Mesenchymal stem cell (in vitro differentiated cells and primary cell): Measurements from ENCODE around the gene EXOC4. TPM values are rescaled to one million over a fixed set of nuclear protein-coding genes. Genes with fewer than 3 reads are reported as not detected.
"Not testable (repeated sequence)": the region's sequence is repeated elsewhere in the genome, so short reads cannot be mapped to it uniquely, and the experiment has no call there.

Experiments used
- DNase-seq: peaks from one replicate; pipeline ENCODE4 v3.0.0-alpha.2; 2013
- H2AFZ ChIP-seq: one replicate; pipeline ENCODE4 v1.6.1; 2013; ENCODE audit warnings: low read depth, mild to moderate bottlenecking, control low read depth, inconsistent platforms, low read length, moderate library complexity
- H2AK5ac ChIP-seq: 2 replicates; pipeline ENCODE4 v1.6.1; 2013; ENCODE audit warnings: low read length, moderate library complexity, mild to moderate bottlenecking, inconsistent platforms; ENCODE audit not compliant: severe bottlenecking
- H2BK120ac ChIP-seq: one replicate; pipeline ENCODE4 v1.6.1; 2013; ENCODE audit warnings: low read depth, mild to moderate bottlenecking, inconsistent platforms, low read length, moderate library complexity
- H2BK12ac ChIP-seq, 2 experiments: one replicate each; pipeline ENCODE4 v1.6.1; 2013; ENCODE audit warnings: inconsistent platforms in 2 of 2, low read length in 2 of 2, mild to moderate bottlenecking in 2 of 2, moderate library complexity in 2 of 2, control low read depth in 1 of 2
- H2BK15ac ChIP-seq: one replicate; pipeline ENCODE4 v1.6.1; 2013; ENCODE audit warnings: mild to moderate bottlenecking, low read depth, inconsistent platforms; ENCODE audit not compliant: poor library complexity, severe bottlenecking
- H2BK5ac ChIP-seq: 2 replicates; pipeline ENCODE4 v1.6.1; 2013; ENCODE audit warnings: low read depth, mild to moderate bottlenecking, low read length, control low read depth, inconsistent platforms; ENCODE audit not compliant: poor library complexity, severe bottlenecking
- H3K14ac ChIP-seq, 2 experiments: one replicate each; pipeline ENCODE4 v1.6.1; 2013; ENCODE audit warnings: inconsistent platforms in 2 of 2, low read length in 2 of 2, control low read depth in 1 of 2, mild to moderate bottlenecking in 1 of 2, moderate library complexity in 1 of 2
- H3K18ac ChIP-seq, 2 experiments: one replicate each; pipeline ENCODE4 v1.6.1; 2013; ENCODE audit warnings: inconsistent platforms in 2 of 2, low read length in 2 of 2, control low read depth in 1 of 2, low read depth in 1 of 2, mild to moderate bottlenecking in 1 of 2
- H3K23ac ChIP-seq, 2 experiments: one replicate each; pipeline ENCODE4 v1.6.1; 2013; ENCODE audit warnings: inconsistent platforms in 2 of 2, low read length in 2 of 2, mild to moderate bottlenecking in 2 of 2, moderate library complexity in 2 of 2, control low read depth in 1 of 2
- H3K27ac ChIP-seq: 2 replicates; pipeline ENCODE4 v1.5.1; 2013; ENCODE audit warnings: mild to moderate bottlenecking, moderate library complexity, low read length, control low read depth, inconsistent platforms; ENCODE audit not compliant: poor library complexity, severe bottlenecking
- H3K27me3 ChIP-seq, 2 experiments: 2 replicates each; pipeline versions ENCODE4 v1.6.1 to v1.7.0; 2013; ENCODE audit warnings: low read length in 2 of 2, mild to moderate bottlenecking in 2 of 2, moderate library complexity in 2 of 2, control low read depth in 1 of 2, inconsistent platforms in 1 of 2; ENCODE audit not compliant: control insufficient read depth in 1 of 2, insufficient read depth in 1 of 2
- H3K36me3 ChIP-seq, 2 experiments: 2 replicates each; pipeline versions ENCODE4 v1.6.1 to v1.7.0; 2013; ENCODE audit warnings: low read length in 2 of 2, control low read depth in 1 of 2, inconsistent platforms in 1 of 2, low read depth in 1 of 2, mild to moderate bottlenecking in 1 of 2; ENCODE audit not compliant: insufficient read depth in 2 of 2, control insufficient read depth in 1 of 2
- H3K4ac ChIP-seq, 2 experiments: one replicate each; pipeline ENCODE4 v1.6.1; 2013; ENCODE audit warnings: inconsistent platforms in 2 of 2, low read length in 2 of 2, mild to moderate bottlenecking in 2 of 2, moderate library complexity in 2 of 2, control low read depth in 1 of 2, low read depth in 1 of 2
- H3K4me1 ChIP-seq: 2 replicates; pipeline ENCODE4 v1.6.1; 2013; ENCODE audit warnings: low read depth, low read length, control low read depth; ENCODE audit not compliant: control insufficient read depth, insufficient read depth
- H3K4me2 ChIP-seq: 2 replicates; pipeline ENCODE4 v1.6.1; 2013; ENCODE audit warnings: low read length, mild to moderate bottlenecking, inconsistent platforms; ENCODE audit not compliant: poor library complexity, severe bottlenecking
- H3K4me3 ChIP-seq, 2 experiments: 2 replicates each; pipeline versions ENCODE4 v1.5.1 to v1.7.0; 2013; ENCODE audit warnings: low read length in 2 of 2, mild to moderate bottlenecking in 2 of 2, control low read depth in 1 of 2, low read depth in 1 of 2; ENCODE audit not compliant: insufficient read depth in 1 of 2
- H3K79me1 ChIP-seq: replicated peaks from 2 replicates; pipeline ENCODE4 v1.6.1; 2013; ENCODE audit warnings: mild to moderate bottlenecking, control low read depth, low read length, inconsistent platforms; ENCODE audit not compliant: poor library complexity, severe bottlenecking
- H3K9ac ChIP-seq: 2 replicates; pipeline ENCODE4 v1.7.0; 2013; ENCODE audit warnings: mild to moderate bottlenecking, low read length, moderate library complexity
- H3K9me3 ChIP-seq: 2 replicates; pipeline ENCODE4 v1.7.0; 2013; ENCODE audit warnings: mild to moderate bottlenecking, low read length; ENCODE audit not compliant: control insufficient read depth
- H4K8ac ChIP-seq: one replicate; pipeline ENCODE4 v1.6.1; 2013; ENCODE audit warnings: inconsistent platforms, mild to moderate bottlenecking, low read length, moderate library complexity
- H4K91ac ChIP-seq: one replicate; pipeline ENCODE4 v1.6.1; 2013; ENCODE audit warnings: mild to moderate bottlenecking, low read length, inconsistent platforms
- WGBS: methylation state at CpG from one replicate; pipeline ENCODE4 v1.1.7; 2013; ENCODE audit warnings: mixed read lengths; 5-methylcytosine and 5-hydroxymethylcytosine counted together
- polyA plus RNA-seq, 2 experiments: library from polyadenylated mRNA; stranded (reverse); fragments of 200-250 nt; gene quantifications; one replicate each; pipeline ENCODE4 v1.2.3, GENCODE V29; 2013

Gene EXOC4
- polyA plus RNA-seq (2013, experiment 1 of 2), result 35.5 TPM
- 34.1 TPM for polyA plus RNA-seq (2013, experiment 2 of 2)

DNA sequence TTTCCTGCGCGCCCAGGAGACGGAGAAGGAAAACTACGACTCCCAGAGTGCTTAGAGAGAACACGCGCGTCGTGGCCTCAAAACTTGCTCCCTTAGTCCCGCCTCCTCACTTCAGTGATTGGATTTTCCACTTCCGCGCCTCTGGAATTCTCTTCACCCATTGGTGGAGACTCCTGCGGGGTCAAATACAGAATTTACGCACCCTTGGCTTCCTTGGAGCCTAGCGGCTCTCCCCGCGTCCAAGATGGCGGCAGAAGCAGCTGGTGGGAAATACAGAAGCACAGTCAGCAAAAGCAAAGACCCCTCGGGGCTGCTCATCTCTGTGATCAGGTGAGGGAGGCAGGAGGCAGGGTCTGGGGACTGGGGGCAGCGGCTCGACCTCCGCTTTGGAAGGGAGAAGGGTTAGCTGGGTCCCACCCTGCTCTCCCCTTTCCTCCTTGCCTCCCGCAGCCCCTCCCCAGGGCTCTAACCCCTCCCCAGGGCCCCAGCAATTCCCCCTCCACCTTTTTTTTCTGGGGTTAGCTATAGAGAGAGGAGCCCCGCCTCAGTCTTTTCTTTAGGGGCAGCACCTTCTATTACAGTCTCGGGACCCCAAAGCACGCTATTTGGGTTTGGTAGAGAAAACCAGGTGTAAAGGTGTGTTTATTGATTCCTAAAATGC lies at the start of gene EXOC4:
TSS of gene EXOC4 (plus strand) at position 221 of the 661 bp plus-strand sequence.
- H2BK12ac ChIP-seq, result no peak within 1 kb of the TSS
- 0% methylated on average over 20 of the region's 25 CpGs for WGBS
- peak within 1 kb of the TSS; percentile 72 to 86 for H3K18ac ChIP-seq
- DNase-seq, result peak; percentile 98
- peak within 1 kb of the TSS; percentile 97 for H4K8ac ChIP-seq
- H3K4me1 ChIP-seq, result no peaks in the 10 kb centered on the region
- H3K27ac ChIP-seq, result peak within 1 kb of the TSS; percentile 44
- no peak within 1 kb of the TSS for H2AK5ac ChIP-seq
- H3K36me3 ChIP-seq, result no peaks in the 10 kb centered on the region
- H2AFZ ChIP-seq, result peak within 1 kb of the TSS; percentile 59
- peak within 1 kb of the TSS; percentile 60 for H3K4me2 ChIP-seq
- H3K14ac ChIP-seq, result peak within 1 kb of the TSS in 1 of 2 experiments; percentile 91
- peak within 1 kb of the TSS; percentile 62 to 63 for H3K4ac ChIP-seq
- no peak within 1 kb of the TSS for H4K91ac ChIP-seq
- H2BK15ac ChIP-seq, result peak within 1 kb of the TSS; percentile 98
- H3K4me3 ChIP-seq, result peak within 1 kb of the TSS; percentile 89 to 98
- H3K9ac ChIP-seq, result peak within 1 kb of the TSS; percentile 97
- peak within 1 kb of the TSS; percentile 84 for H2BK5ac ChIP-seq
- no peaks in the 10 kb centered on the region for H3K27me3 ChIP-seq
- H3K9me3 ChIP-seq, result peaks cover 10% of the 10 kb centered on the region
- peaks cover 13% of the 10 kb centered on the region for H3K79me1 ChIP-seq
- peak within 1 kb of the TSS; percentile 82 for H2BK120ac ChIP-seq
- no peak within 1 kb of the TSS for H3K23ac ChIP-seq

DNA sequence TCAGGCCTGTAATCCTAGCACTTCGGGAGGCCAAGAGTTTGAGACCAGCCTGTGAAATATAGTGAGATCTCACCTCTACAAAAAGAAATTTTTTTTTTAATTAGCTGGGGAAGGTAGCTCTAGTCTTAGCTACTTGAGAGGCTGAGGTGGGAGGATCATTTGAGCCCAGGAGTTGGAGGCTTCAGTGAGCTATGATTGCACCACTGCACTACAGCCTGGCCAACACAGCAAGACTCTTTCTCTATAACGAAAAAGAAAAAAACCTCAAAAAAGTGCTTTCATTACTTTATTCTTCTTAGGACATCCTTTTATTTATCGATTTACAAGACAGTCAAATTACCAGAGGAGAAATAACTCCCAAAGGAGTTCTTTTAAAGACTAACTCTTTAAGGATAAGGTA lies 49.4 kb upstream of the EXOC4 start:
- H2BK15ac ChIP-seq, result no peak overlapping the region
- H2AK5ac ChIP-seq, result no peak overlapping the region
- no peaks in the 10 kb centered on the region for H3K36me3 ChIP-seq
- no peak overlapping the region for H3K23ac ChIP-seq
- no peak overlapping the region for H4K8ac ChIP-seq
- no peak overlapping the region for H2BK12ac ChIP-seq
- no peak overlapping the region for H2AFZ ChIP-seq
- no peak overlapping the region for H3K4ac ChIP-seq
- no peak overlapping the region for H4K91ac ChIP-seq
- no peak overlapping the region for H3K27ac ChIP-seq
- peaks cover 7% of the 10 kb centered on the region for H3K9me3 ChIP-seq
- H3K18ac ChIP-seq, result no peak overlapping the region
- no peaks in the 10 kb centered on the region for H3K4me1 ChIP-seq
- H3K27me3 ChIP-seq, result peaks cover 0 to 3% of the 10 kb centered on the region in 2 experiments
- no peaks in the 10 kb centered on the region for H3K79me1 ChIP-seq
- H3K4me3 ChIP-seq, result no peak overlapping the region
- no peak overlapping the region for H3K9ac ChIP-seq
- WGBS, result 69% methylated on average over 2 of the region's 3 CpGs
- DNase-seq, result no peak
- no peak overlapping the region for H3K14ac ChIP-seq
- no peak overlapping the region for H2BK120ac ChIP-seq
- no peak overlapping the region for H3K4me2 ChIP-seq
- no peak overlapping the region for H2BK5ac ChIP-seq

- Histone ChIP-seq H2BK15ac (no peak overlapping the region), H2BK120ac (no peak overlapping the region), H3K14ac (no peak overlapping the region), H2BK5ac (no peak overlapping the region), H3K27me3 (no peaks in the 10 kb centered on the region), H2AFZ (no peak overlapping the region), H3K4me1 (no peaks in the 10 kb centered on the region), H2BK12ac (no peak overlapping the region), H3K4ac (no peak overlapping the region), H3K23ac (no peak overlapping the region), H3K9ac (no peak overlapping the region), H2AK5ac (no peak overlapping the region), H3K9me3 (peaks cover 9% of the 10 kb centered on the region), H3K4me3 (no peak overlapping the region), H3K79me1 (no peaks in the 10 kb centered on the region), H3K18ac (no peak overlapping the region), H3K27ac (no peak overlapping the region), H3K36me3 (no peaks in the 10 kb centered on the region), H4K91ac (no peak overlapping the region), H4K8ac (no peak overlapping the region), H3K4me2 (no peak overlapping the region)
- no peak for DNase-seq
- 82% methylated on average over 2 of the region's 2 CpGs for WGBS
Observed at GRCh38 chr7:133207687-133208086, 45.2 kb upstream of the EXOC4 start.

GRCh38 chr7:133210817-133211216 lies 42.1 kb upstream of the EXOC4 start:
- H4K8ac ChIP-seq, H4K91ac ChIP-seq, H3K14ac ChIP-seq, H3K9ac ChIP-seq, H2BK12ac ChIP-seq, H3K27ac ChIP-seq, H3K9me3 ChIP-seq, DNase-seq, H3K4me2 ChIP-seq, H2AK5ac ChIP-seq, H3K23ac ChIP-seq, H3K4ac ChIP-seq, H3K36me3 ChIP-seq, H3K27me3 ChIP-seq, H3K4me3 ChIP-seq, H2BK15ac ChIP-seq, H2BK5ac ChIP-seq, H2AFZ ChIP-seq, H2BK120ac ChIP-seq, H3K18ac ChIP-seq, H3K4me1 ChIP-seq, H3K79me1 ChIP-seq: not testable (repeated sequence)
- 87% methylated on average over 6 of the region's 10 CpGs for WGBS
